ENCODE results near the gene ROBO1. TPM values are rescaled to one million over a fixed set of nuclear protein-coding genes. Genes with fewer than 3 reads are reported as not detected.

ROBO1 gene
- total and polyA plus RNA-seq, 2 of the 8 experiments (the other 6 are each of a cell fraction or from before 2014, with no cell fraction given): 51.4 to 91.0 TPM

DNA sequence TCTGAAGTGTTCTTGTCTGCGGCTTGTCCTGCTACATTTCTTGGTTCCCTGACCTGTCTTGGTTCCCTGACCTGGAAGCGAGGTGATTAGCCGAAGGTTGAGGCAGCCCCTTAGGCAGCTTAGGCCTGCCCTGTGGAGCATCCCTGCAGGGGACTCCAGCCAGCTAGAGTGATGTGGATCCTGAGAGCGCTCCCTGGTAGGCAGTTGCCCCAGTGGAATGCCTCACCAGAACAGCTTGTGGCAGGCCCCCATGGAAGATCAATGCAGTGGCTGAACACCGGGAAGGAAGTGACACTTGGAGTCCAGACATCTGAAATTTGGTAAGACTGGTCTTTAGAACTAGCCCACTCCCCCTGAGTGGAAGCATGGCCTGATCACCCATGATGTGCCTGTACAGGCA, 5.5 kb upstream of the ROBO1 start:
- 94% methylated on average over 5 of the region's 5 CpGs; no CpG with 5 or more reads in 1 of the 2 experiments for WGBS, 2 experiments (ENCODE audit: extremely low coverage in 1 of 2, insufficient coverage in 1 of 2, insufficient read length in 1 of 2, insufficient replicate concordance in 2 of 2, low coverage in 1 of 2, low lambda C conversion rate in 2 of 2, missing lambda C conversion rate in 1 of 2)
- Histone ChIP-seq H3K4me3 (ENCODE audit: extremely low read depth in 1 of 4, insufficient read depth in 2 of 4, low read depth in 3 of 4, low read length in 4 of 4) (no peak overlapping the region), H3K27me3 (replicated peaks in 1 of 4; ENCODE audit: control insufficient read depth in 3 of 4, extremely low read depth in 1 of 4, insufficient read depth in 3 of 4, low read length in 3 of 4) (no peaks in the 10 kb centered on the region), H3K23ac (ENCODE audit: insufficient read length) (no peak overlapping the region), H2AFZ (ENCODE audit: low read length) (no peak overlapping the region), H2BK20ac (ENCODE audit: low read length) (no peak overlapping the region), H3K4me2 (ENCODE audit: insufficient read depth in 1 of 2, low read depth in 2 of 2, low read length in 2 of 2) (no peak overlapping the region), H3K79me1 (ENCODE audit: low read depth, low read length) (no peaks in the 10 kb centered on the region), H4K20me1 (replicated peaks in 1 of 2; ENCODE audit: control insufficient read depth in 1 of 2, insufficient read depth in 2 of 2, low read length in 2 of 2) (no peaks in the 10 kb centered on the region), H3K14ac (ENCODE audit: insufficient read length) (no peak overlapping the region), H3K4me1 (replicated peaks in 1 of 4; ENCODE audit: control insufficient read depth in 3 of 4, insufficient read depth in 4 of 4, low read length in 3 of 4) (no peaks in the 10 kb centered on the region; a peak in 2 of 7 replicates), H2BK5ac (ENCODE audit: low read depth, low read length) (no peak overlapping the region), H2BK15ac (ENCODE audit: low read length) (no peak overlapping the region), H3K9me3 (ENCODE audit: insufficient read depth in 2 of 2, low read depth in 1 of 2, low read length in 1 of 2) (peaks cover 9% of the 10 kb centered on the region in 2 experiments), H3K4ac (replicated peaks; ENCODE audit: insufficient read length, low read depth, low read length) (no peak overlapping the region), H3K56ac (replicated peaks; ENCODE audit: insufficient read length, low read depth, low read length) (no peak overlapping the region), H3K23me2 (ENCODE audit: low read depth, low read length) (no peaks in the 10 kb centered on the region), H4K8ac (ENCODE audit: extremely low read depth, insufficient read depth, low read length) (no peak overlapping the region), H3K79me2 (ENCODE audit: control insufficient read depth in 1 of 2, insufficient read depth in 2 of 2, low read length in 2 of 2) (no peaks in the 10 kb centered on the region), H2BK120ac (replicated peaks; ENCODE audit: low read depth, low read length) (no peak overlapping the region), H4K5ac (ENCODE audit: insufficient read length, low read depth, low read length) (no peak overlapping the region), H3K36me3 (ENCODE audit: control insufficient read depth in 2 of 4, insufficient read depth in 4 of 4, low read length in 3 of 4) (no peaks in the 10 kb centered on the region), H2BK12ac (ENCODE audit: low read depth, low read length) (no peak overlapping the region), H4K91ac (replicated peaks; ENCODE audit: insufficient read length, low read length) (no peak overlapping the region), H2AK5ac (ENCODE audit: low read depth, low read length) (no peak overlapping the region), H3K18ac (ENCODE audit: extremely low read depth, low read length) (no peak overlapping the region), H3K9ac (replicated peaks in 1 of 4; ENCODE audit: extremely low read depth in 1 of 4, low read depth in 3 of 4, low read length in 3 of 4) (no peak overlapping the region), H3K27ac (ENCODE audit: low read depth, low read length) (no peak overlapping the region)
- POLR2A ChIA-PET (ENCODE audit: partially characterized antibody): interaction anchor here (0.6 kb wide), 1 partner anchor 223 kb away, joined by 4 read pairs; no protein-coding TSS in a partner anchor
- FAIRE-seq: no peak
- CTCF ChIA-PET (ENCODE audit: partially characterized antibody): no interaction called here
- DNase-seq (ENCODE audit: low read depth in 1 of 2, low spot score in 2 of 2): no peak
- TF ChIP-seq TBP (IDR thresholded peaks at IDR 0.05; ENCODE audit: low read depth, low read length): no peak
- TF ChIP-seq POU5F1 (IDR thresholded peaks at IDR 0.05; ENCODE audit: low read depth, low read length): no peak
- TF ChIP-seq RAD21 (IDR thresholded peaks at IDR 0.05 in 1 of 2, conservative IDR thresholded peaks at IDR 0.05 in 1 of 2; ENCODE audit: low read depth in 2 of 2, low read length in 2 of 2): no peak
